NCI-H2107 treated with DMSO at 0.1 percent for 48 hours (cell line): ENCODE results near the gene PDGFC.
"Not testable (repeated sequence)": the region's sequence is repeated elsewhere in the genome, so short reads cannot be mapped to it uniquely, and the experiment has no call there.

Source experiments
- DNase-seq: peaks from one replicate; lab custom pipeline; 2025; ENCODE audit not compliant: unreplicated experiment; lab: John Stamatoyannopoulos, UW

The PDGFC gene

DNA sequence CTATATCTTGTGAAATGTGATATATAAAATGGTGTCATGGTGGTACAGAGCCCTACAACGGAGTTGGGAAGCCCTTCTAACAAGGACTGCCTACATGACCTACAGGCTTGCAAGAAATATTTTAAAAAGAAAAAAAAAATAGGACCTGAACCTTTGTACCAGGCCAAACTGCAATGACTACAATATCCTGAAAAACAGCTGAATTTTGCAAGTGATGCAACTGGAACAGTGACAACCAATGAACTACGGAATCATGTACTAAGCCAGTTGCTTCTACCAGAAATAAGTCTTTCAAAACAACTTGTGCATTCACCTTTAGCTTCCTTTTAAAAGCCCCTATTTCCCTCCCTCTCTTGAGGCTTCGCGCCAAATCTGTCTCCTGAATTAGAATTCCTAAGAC is 58.4 kb downstream of the PDGFC start:
- DNase-seq: no peak

DNA sequence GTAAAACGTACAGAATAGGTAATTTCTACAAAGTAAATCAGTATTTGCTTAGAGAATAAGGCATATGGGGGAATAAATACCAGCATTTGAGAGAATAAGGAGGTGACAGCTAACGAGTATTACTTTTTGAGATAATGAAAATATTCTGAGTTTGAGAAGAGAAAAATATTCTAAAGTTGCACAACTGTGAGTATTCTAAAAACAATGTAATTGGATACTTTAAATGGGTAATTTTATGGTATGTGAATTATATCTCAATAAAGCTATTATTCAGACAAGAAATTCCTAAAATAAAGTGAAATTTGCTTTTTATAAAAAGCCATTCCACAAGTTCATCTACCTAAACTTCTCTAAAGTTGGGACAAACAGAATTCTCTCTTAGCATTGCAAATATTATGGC is 62.6 kb downstream of the PDGFC start:
- no peak for DNase-seq

DNA sequence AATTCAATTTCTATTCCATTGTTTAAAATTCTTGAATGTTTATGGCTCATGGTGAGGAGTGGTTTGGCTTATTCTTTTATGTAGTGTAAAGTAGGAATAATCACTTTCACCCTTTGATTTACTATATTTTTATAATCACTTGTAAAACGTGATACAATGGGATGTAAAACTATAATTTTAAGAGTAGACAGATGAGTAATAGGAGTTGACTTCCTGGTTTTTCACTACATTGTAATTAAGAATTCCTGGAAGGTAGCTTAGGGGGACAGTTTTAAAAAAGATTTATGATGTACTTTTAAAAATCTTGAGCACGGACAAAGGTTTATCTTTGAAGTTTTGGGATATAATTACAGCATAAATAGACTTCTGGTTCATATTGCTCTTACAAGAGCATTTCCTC is 65.3 kb downstream of the PDGFC start:
- no peak for DNase-seq

DNA sequence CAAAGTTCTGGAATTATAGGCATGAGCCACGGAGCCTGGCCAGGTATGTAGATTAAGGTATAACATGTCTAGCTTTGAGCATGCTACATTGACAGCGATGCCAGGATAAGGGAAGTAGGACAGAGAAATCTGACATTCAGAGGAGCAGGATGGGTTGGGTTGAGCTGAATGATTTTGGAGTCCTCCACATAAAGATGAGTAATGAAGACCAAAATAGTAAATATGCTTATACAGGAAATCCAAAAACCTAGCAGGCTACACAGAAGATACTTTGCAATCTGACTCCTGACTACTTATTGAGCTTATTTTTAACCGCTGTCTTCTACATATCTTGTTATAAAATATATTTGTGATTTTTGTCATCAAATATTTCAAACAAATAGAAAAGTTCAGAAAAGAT is 69.7 kb downstream of the PDGFC start:
- no peak for DNase-seq

DNA sequence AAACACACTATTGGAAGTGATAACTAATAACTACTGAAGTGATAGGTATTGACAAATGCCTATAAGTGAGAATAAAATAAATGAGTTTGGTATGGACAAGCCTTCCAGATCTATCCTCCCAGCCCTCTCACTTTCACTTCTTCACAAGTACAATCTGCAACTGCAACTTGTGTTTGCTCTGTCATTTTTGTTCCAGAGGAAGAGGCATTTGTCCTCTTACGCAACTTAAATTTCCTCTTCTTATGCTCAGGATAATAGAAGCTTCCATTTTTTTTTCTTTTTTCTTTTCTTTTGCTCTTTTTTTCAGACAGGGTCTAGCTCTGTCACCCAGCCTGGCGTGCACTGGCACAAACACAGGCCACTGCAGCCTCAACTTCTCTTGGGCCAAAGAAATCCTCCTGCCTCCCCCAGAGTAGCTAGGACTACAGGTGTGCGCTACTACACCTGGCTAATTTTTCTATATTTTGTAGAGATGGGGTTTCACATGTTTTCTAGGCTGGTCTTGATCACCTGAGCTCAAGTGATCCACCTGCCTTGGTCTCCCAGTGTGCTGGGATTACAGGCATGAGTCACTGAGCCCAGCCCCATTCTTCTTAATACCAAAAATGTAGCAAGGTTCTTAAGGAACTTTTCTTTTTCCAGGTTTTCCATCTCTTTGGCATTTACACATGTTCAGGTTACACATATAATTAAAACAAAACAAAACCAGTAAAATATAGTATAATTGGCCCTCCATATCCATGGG is 73.1 kb downstream of the PDGFC start:
- DNase-seq: no peak

DNA sequence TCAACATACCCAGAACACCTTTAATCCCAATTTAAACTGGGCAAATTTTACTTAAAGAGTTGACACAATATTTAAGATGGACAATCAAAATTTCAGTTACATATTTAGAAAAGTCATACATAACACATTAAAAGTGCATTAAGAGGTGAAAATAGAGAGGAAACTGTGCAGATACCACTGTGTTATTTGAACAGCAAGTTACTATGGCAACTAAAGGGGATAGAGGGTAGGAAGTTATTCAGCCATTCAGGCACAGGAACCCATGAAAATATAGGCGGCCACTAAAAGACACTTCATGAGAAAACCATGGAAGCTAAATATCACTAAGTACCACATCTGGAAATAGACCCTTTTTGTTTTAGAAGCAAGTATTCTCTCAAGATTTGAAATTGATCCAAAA is 75.1 kb downstream of the PDGFC start:
- no peak for DNase-seq

DNA sequence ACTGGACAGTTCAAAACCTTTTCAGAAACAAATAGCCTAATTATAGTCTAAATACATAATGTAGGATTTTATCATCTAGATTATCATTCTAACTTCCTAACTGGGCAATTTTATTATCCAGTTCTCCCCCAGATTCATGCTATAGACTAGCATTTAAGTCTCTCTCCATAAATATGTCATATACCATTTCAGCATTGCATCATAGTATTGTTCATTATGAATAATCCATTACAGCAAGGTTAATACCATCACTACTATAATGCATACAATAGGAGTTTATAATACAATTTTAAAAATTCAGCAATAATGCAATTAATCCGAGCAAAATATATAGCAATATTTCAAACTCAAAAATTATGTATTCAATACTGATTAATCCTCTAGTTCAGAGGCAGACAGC is 77.4 kb downstream of the PDGFC start:
- DNase-seq: no peak

DNA sequence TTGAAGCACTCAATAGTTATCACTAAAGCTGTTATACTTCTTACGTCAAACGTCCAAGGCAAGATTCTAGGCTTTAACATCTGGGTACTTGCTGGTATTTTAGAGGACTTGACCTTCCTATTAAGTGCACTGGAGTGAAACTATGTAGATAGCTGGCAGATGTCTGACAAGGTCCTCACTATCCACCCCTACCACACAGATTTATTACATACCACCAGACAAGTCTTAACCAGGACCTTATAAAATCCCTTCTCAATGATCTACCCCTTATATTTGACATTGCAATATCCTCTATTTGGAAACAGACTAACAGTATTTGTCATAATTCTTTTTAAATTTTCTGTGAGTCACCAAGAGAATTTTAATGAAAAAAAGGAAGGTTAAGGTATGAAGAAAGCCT is 78.8 kb downstream of the PDGFC start:
- DNase-seq: no peak

DNA sequence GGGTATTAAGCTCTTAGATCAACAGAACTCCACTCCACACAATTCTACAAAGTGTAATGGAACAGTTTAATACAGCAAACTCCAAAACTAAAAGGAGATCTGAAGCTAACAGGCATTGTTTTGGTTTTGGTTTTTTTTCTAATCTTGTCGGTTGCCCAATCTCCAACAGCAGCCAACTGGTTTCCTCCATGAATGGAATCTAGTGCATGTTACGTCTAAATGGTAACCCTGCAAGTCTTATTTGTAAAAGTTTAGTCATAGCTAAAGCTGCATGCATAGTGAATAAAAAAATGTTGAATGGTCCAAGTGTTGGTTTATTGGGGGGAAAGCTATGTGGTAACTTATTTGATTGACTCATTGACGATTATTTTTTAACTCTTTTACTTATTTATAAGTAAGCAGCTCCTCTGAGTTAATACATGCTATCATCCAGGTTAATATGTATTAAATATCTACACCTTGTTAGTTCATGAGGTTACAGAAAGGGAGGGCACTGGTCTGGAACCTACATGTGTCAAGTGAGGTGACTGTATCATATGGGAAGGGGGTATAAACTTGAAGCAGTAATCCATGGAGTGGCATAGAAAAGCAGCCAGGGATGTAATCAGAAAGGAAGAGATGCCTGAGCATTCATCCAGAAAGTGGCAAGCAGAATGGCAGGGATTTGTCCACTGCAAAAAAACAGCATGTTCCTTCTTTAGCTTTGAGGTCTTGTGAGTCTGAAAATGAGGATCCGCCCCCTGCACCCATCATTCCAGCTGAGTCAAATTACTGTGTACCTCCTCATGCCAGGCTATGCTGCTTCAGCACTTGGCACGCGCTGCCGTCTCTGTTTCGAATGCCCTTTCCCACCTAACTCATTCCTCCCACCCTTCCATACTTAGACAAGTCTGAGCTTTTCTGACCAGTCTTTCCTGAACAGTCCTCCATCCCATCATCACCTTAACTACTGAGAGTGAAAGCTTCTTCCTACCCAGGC is 81.7 kb downstream of the PDGFC start:
- DNase-seq: no peak

DNA sequence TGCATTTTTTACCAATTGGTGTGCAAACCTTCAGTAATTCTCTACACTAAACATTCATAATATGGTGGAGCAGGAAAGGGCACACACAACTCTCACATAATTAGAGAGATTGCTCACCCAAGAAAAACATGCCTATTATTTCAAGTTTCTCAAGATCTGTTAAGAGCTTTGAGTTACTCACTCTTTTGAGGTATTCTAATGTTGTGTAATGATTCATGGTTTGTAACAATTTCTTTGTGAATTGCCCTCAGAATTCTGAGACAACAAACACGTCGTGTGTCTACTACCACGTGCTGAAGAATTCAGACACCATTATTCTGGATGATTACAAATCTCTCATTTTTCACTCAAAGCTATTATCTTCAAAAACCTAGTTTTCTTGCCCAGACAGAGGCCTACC is 82.8 kb downstream of the PDGFC start:
- DNase-seq: no peak

DNA sequence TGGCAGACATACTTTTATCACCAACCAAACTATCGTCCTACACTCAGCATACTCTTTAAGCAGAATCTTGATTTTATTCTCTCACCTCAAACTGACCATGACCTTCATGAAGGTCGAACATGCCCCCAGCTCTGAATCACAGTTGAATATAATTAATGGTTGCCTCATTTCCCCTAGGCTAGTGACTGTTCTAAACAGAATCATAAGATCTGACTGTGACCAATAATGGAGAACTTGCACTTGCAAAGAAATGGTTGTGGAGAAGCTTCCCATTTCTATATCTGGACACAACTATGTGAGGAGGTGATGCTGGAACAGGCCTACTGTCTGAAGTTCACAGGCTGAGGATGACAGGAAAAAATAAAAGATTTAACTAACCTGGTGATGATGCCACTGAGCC is 85.1 kb downstream of the PDGFC start:
- DNase-seq: no peak

DNA sequence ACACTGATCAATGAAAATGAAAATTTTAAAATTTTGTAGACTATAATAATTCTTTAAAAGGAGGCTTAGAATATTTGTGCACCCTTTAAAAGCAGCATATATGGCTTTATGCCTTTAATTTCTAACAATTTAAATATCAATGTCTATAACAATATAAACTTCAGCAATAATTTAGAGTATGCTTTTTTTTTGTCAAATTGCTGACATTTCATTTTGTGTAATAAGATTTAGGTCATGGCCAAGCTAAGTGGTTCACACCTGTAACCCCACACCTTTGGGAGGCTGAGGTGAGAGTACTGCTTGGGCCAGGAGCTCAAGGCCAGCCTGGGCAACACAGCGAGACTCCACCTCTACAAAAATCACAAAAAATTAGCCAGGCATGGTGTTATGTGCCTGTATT is 86.2 kb downstream of the PDGFC start:
- no peak for DNase-seq

DNA sequence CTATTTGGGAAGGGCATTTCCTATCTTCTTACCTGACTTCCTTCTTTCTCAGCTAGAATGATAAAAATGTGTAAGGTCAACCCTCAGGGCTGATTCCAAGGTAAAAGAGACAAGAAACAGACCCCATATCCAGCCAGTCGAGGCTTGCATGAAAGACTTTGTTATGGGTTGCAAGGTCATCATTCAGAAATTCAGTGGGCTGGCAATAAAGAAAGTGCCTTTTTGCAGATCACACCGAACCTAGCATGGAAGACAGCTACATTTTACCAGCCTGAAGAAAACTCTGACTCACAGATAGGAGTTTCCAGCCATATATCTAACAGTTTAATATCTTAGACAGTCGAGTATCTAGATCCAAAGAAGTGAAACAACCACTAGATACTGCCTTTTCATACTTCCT is 87.4 kb downstream of the PDGFC start:
- DNase-seq: no peak

DNA sequence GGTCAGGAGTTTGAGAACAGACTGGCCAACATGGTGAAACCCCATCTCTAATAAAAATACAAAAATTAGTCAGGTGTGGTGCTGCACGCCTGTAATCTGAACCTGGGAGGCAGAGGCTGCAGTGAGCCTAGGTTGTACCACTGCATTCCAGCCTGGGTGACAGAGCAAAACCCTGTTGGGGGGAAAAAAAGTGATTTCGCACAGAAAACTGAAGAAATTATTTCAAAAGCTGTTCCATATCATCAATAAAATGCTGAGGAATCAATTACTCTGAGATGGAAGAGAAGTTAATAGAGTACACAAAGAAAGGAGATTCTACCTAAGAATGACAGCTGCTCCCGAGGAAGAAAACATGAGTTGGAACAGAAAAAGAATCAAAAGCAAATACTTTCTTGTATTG is 95.9 kb downstream of the PDGFC start:
- no peak for DNase-seq

DNA sequence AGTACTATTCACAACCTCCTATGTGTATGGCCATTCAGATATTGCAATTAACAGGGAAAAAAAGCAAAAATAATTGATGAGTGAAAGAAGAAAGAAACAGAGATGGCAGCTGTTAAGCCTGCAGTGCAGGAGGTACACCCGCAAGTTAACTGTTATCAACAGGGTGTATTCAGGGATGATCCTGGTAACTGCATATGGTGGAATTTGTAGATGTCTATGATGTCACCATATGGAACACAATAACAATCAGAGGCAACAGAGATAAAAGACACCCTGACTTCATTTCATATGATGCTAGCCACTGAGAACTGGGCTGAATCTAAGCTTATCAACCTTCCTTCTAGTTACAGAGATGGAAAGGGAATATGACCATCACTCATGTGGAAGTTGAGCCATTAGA is 96.5 kb downstream of the PDGFC start:
- no peak for DNase-seq

DNA sequence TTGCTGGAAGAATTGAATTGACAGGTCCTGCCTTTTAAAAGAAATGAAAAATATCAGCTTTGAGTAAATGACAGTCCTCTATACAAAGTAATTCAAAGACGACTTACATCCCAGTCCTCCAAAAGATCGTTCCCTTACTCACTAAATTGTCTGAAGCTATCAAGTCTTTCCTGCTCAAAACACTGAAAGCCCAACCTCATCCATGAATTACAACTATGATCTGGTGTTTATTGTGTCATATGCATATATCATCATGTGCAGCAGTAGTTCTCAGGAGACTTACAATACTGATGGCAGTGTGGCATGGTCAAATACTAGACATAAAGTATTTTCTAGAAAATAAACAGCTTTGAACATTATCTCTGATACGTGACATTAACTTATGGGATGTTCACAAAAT is 97.8 kb downstream of the PDGFC start:
- DNase-seq: no peak

DNA sequence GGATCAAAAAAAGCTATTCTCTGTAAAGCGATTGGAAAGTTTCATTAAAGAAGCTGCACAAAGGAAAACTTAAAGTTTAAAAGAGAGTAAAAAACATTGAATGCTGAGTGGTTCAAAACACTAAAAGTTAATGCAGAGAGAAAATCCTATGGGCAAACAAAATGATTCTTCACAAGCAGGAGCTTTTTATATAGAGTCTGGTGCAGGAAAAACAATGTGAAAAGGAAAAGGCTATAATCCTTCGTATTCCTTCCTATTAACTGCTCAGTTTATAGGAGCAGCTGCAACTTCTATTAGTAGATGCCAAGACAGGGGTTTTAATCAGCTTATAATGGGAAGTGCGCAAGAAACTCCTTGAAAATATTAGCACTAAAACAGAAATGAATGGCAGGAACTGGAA is 100.7 kb downstream of the PDGFC start:
- no peak for DNase-seq

DNA sequence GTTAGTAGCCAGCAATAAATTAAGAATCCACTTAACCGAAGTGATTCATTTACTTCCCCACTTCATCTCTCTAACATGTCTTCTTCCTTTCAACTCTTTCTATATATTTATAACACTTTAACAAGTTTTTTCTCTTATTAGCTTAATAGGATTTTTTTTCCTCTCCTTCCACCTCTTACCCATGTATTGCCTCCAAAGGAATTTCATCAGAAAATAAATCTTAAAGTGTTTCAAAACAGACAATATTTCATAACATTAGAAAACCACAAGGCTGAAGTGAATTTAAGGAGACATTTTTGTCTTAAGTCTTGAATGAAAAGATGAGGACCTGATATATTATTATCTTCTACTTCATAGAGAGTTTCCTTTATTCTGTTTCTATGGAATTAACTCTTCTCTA is 101.5 kb downstream of the PDGFC start:
- no peak for DNase-seq

DNA sequence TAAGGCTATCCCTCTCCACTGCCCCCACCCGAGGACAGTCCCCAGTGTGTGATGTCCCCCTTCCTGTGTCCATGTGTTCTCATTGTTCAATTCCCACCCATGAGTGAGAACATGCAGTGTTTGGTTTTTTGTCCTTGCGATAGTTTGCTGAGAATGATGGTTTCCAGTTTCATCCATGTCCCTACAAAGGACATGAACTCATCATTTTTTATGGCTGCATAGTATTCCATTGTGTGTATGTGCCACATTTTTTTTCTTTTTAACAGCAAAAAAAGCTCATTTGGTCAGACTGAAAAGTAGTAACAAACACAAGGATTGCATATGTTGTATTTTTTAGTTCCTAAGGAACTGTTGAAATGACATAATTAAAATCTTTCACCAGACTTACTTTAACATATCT is 105.5 kb downstream of the PDGFC start:
- not testable (repeated sequence) for DNase-seq

DNA sequence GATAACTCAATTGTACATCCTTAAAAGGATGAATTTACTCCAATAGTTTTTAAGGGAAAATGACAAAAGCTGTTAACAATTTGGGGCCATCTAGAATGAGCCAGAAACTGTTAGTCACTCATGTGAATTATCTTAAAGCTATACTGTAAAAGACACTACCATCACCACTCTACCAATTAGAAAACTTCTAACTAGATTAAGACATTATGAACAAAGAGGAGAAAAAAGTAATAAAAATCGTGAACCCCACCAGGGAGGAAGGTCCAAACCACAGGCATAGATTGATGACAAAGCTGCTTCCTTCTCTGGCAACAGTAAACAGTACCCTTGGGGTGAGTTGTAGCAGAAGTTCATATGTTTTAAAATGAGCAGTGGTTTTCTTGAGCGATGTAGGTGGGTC is 106.1 kb downstream of the PDGFC start:
- no peak for DNase-seq

DNA sequence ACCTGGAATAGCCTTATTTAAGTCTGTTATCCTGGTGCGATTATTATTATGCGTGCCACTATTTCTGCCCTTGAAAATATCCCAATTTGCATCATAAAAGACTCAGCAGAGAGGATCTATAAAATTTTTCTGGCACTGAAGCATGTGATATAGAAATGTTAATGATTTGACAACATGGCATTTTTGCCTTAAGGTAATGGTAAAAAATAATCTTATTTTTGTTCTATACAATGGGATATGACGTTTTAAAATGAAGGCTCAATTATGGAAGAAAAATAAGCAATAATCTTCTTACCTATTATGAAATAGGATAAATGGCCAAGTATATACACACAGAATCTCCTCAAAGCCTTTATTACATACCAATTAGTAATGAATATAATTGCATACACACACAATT is 113.5 kb downstream of the PDGFC start:
- no peak for DNase-seq

DNA sequence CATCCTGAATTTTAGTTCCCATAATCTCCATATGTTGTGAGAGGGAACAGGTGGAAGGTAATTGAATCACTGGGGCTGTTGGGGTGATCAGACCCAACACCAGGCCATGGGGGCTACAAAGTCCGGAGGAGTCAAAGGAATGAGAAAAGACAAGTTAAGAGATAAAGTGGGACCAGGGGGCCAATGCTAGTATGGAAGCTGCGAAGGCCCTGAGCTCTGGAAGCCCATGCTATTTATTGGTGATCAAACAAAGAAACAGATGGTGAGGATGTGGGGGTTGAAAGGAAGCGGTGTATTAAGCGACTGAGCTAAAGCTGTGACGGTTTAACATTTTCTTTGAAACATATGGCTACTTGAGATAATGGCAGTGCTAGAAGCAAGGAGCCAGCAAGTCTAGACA is 132.8 kb downstream of the PDGFC start:
- no peak for DNase-seq
